HUES48 (cell line): ENCODE results near the gene TEX14.
"Not testable (repeated sequence)": the region's sequence is repeated elsewhere in the genome, so short reads cannot be mapped to it uniquely, and the experiment has no call there.

ENCODE experiments used
- H3K27ac ChIP-seq: one replicate; pipeline ENCODE4 v1.7.0; 2013; ENCODE audit warnings: low read depth, low read length, inconsistent platforms
- H3K27me3 ChIP-seq: 2 replicates; pipeline ENCODE4 v1.6.1; 2013; ENCODE audit warnings: mild to moderate bottlenecking, low read length; ENCODE audit not compliant: control insufficient read depth, insufficient read depth
- H3K36me3 ChIP-seq: 2 replicates; pipeline ENCODE4 v1.6.1; 2013; ENCODE audit warnings: low read length; ENCODE audit not compliant: control insufficient read depth, insufficient read depth
- H3K4me1 ChIP-seq: 2 replicates; pipeline ENCODE4 v1.6.1; 2013; ENCODE audit warnings: mild to moderate bottlenecking, low read length; ENCODE audit not compliant: control insufficient read depth, insufficient read depth
- H3K4me3 ChIP-seq: 2 replicates; pipeline ENCODE4 v1.5.1; 2013; ENCODE audit warnings: mild to moderate bottlenecking, low read depth, low read length
- H3K9ac ChIP-seq: 2 replicates; pipeline ENCODE4 v1.6.1; 2013; ENCODE audit warnings: mild to moderate bottlenecking, low read depth, low read length, moderate library complexity
- H3K9me3 ChIP-seq: 2 replicates; pipeline ENCODE4 v1.6.1; 2013; ENCODE audit warnings: low read length; ENCODE audit not compliant: control insufficient read depth, insufficient read depth

Gene TEX14

GRCh38 chr17:58666858-58667267 is 25.0 kb downstream of the TEX14 start:
- no peaks in the 10 kb centered on the region; the same call in 1 of the 2 replicates for H3K4me1 ChIP-seq
- no peak overlapping the region for H3K4me3 ChIP-seq
- no peaks in the 10 kb centered on the region for H3K9me3 ChIP-seq
- no peak overlapping the region for H3K9ac ChIP-seq
- no peaks in the 10 kb centered on the region for H3K36me3 ChIP-seq
- H3K27me3 ChIP-seq: no peaks in the 10 kb centered on the region
- H3K27ac ChIP-seq: no peak overlapping the region

GRCh38 chr17:58665946-58666857 is 25.6 kb downstream of the TEX14 start:
- Histone ChIP-seq H3K27ac (no peak overlapping the region), H3K4me3 (no peak overlapping the region), H3K4me1 (no peaks in the 10 kb centered on the region; the same call in 1 of the 2 replicates), H3K27me3 (no peaks in the 10 kb centered on the region), H3K36me3 (no peaks in the 10 kb centered on the region), H3K9ac (no peak overlapping the region), H3K9me3 (no peaks in the 10 kb centered on the region)

GRCh38 chr17:58664302-58664701 is 27.5 kb downstream of the TEX14 start:
- Histone ChIP-seq H3K9ac (no peak overlapping the region), H3K27me3 (no peaks in the 10 kb centered on the region), H3K9me3 (no peaks in the 10 kb centered on the region), H3K4me3 (no peak overlapping the region), H3K4me1 (no peaks in the 10 kb centered on the region; the same call in 1 of the 2 replicates), H3K27ac (no peak overlapping the region), H3K36me3 (no peaks in the 10 kb centered on the region)

GRCh38 chr17:58661499-58661898 is 30.3 kb downstream of the TEX14 start:
- H3K9ac ChIP-seq: no peak overlapping the region
- H3K4me3 ChIP-seq: no peak overlapping the region
- H3K9me3 ChIP-seq: no peaks in the 10 kb centered on the region
- peaks cover 5% of the 10 kb centered on the region; the same call in 1 of the 2 replicates for H3K4me1 ChIP-seq
- H3K36me3 ChIP-seq: no peaks in the 10 kb centered on the region
- no peaks in the 10 kb centered on the region for H3K27me3 ChIP-seq
- H3K27ac ChIP-seq: no peak overlapping the region

- H3K4me3 ChIP-seq: no peak overlapping the region
- no peaks in the 10 kb centered on the region for H3K27me3 ChIP-seq
- H3K4me1 ChIP-seq: peaks cover 5% of the 10 kb centered on the region; the same call in 1 of the 2 replicates
- no peaks in the 10 kb centered on the region for H3K9me3 ChIP-seq
- no peaks in the 10 kb centered on the region for H3K36me3 ChIP-seq
- H3K9ac ChIP-seq: no peak overlapping the region
- H3K27ac ChIP-seq: no peak overlapping the region
These were observed 31.2 kb downstream of the TEX14 start for GRCh38 chr17:58660621-58661020.

- not testable (repeated sequence) for H3K4me1 ChIP-seq, H3K9me3 ChIP-seq, H3K27me3 ChIP-seq, H3K36me3 ChIP-seq
- H3K9ac ChIP-seq: peak overlapping the region; percentile 99
- peak overlapping the region; percentile 95 for H3K27ac ChIP-seq
- peak overlapping the region; percentile 54 for H3K4me3 ChIP-seq
These were observed 32.1 kb downstream of the TEX14 start for GRCh38 chr17:58659714-58660084.

GRCh38 chr17:58658804-58659713 is 32.8 kb downstream of the TEX14 start:
- peak overlapping the region; percentile 54 for H3K4me3 ChIP-seq
- no peaks in the 10 kb centered on the region for H3K27me3 ChIP-seq
- H3K27ac ChIP-seq: peak overlapping the region; percentile 95
- H3K4me1 ChIP-seq: peaks cover 5% of the 10 kb centered on the region; the same call in 1 of the 2 replicates
- H3K9ac ChIP-seq: peak overlapping the region; percentile 99
- no peaks in the 10 kb centered on the region for H3K9me3 ChIP-seq
- no peaks in the 10 kb centered on the region for H3K36me3 ChIP-seq

GRCh38 chr17:58657962-58658803 is 33.7 kb downstream of the TEX14 start:
- H3K27ac ChIP-seq: peak overlapping the region; percentile 63
- H3K9me3 ChIP-seq, H3K4me1 ChIP-seq, H3K9ac ChIP-seq, H3K4me3 ChIP-seq, H3K27me3 ChIP-seq, H3K36me3 ChIP-seq: not testable (repeated sequence)

- H3K4me3 ChIP-seq: no peak overlapping the region
- H3K27ac ChIP-seq: no peak overlapping the region
- peaks cover under 1% of the 10 kb centered on the region; the same call in 1 of the 2 replicates for H3K4me1 ChIP-seq
- no peaks in the 10 kb centered on the region for H3K27me3 ChIP-seq
- no peaks in the 10 kb centered on the region for H3K9me3 ChIP-seq
- no peak overlapping the region for H3K9ac ChIP-seq
- H3K36me3 ChIP-seq: no peaks in the 10 kb centered on the region
These were observed 43.6 kb downstream of the TEX14 start for GRCh38 chr17:58648236-58648635.

GRCh38 chr17:58643147-58643546 is 48.7 kb downstream of the TEX14 start:
- H3K36me3 ChIP-seq: no peaks in the 10 kb centered on the region
- H3K4me3 ChIP-seq: no peak overlapping the region
- H3K4me1 ChIP-seq: no peaks in the 10 kb centered on the region
- H3K27me3 ChIP-seq: no peaks in the 10 kb centered on the region
- no peaks in the 10 kb centered on the region for H3K9me3 ChIP-seq
- no peak overlapping the region for H3K27ac ChIP-seq
- no peak overlapping the region for H3K9ac ChIP-seq
